ENCODE data around the gene PKD2. TPM values are rescaled to one million over a fixed set of nuclear protein-coding genes. Genes with fewer than 3 reads are reported as not detected.

The PKD2 gene
- total RNA-seq, 1 experiment from 2014 or later, result 21.4 TPM

GRCh38 chr4:87974856-87975462 is 32.5 kb upstream of the PKD2 start (continued):
- TF ChIP-seq ERG (CRISPR knock-in tag; IDR thresholded peaks at IDR 0.05), result no peak
- TF ChIP-seq ZBTB43 (CRISPR knock-in tag; IDR thresholded peaks at IDR 0.05), result no peak
- TF ChIP-seq ZNF232 (CRISPR knock-in tag; IDR thresholded peaks at IDR 0.05), result no peak
- no peak for TF ChIP-seq ZNF396 (CRISPR knock-in tag; IDR thresholded peaks at IDR 0.05; ENCODE audit: borderline replicate concordance)
- no peak for TF ChIP-seq KAT7 (CRISPR knock-in tag; IDR thresholded peaks at IDR 0.05; ENCODE audit: borderline replicate concordance)
- no peak for TF ChIP-seq CREB1 (CRISPR knock-in tag; IDR thresholded peaks at IDR 0.05)

- Mint-ChIP-seq H3K4me1 (peaks cover 51% of the 10 kb centered on the region), H3K9me3 (no peaks in the 10 kb centered on the region), H3K36me3 (no peaks in the 10 kb centered on the region), H3K4me3 (peak within 1 kb of the TSS; percentile 54), H3K27me3 (ENCODE audit: low read depth) (no peaks in the 10 kb centered on the region), H3K27ac (peak within 1 kb of the TSS; percentile 94)
- DNase-seq (ENCODE audit: low spot score) (peak; percentile 63), ATAC-seq (peak; percentile 95)
- POLR2A ChIA-PET, result no interaction called here
- CTCF ChIA-PET, result interaction anchor here (0.9 to 5.1 kb wide), 4 partner anchors 10 to 127 kb away, joined by 3 to 40 read pairs (median 14); no protein-coding TSS in a partner anchor
- no peak for TF ChIP-seq PREB (CRISPR knock-in tag; IDR thresholded peaks at IDR 0.05; ENCODE audit: borderline replicate concordance)
- TF ChIP-seq E2F4 (CRISPR knock-in tag; IDR thresholded peaks at IDR 0.05; ENCODE audit: borderline replicate concordance, low read depth), result no peak
- TF ChIP-seq ZMAT4 (CRISPR knock-in tag; IDR thresholded peaks at IDR 0.05), result no peak
- TF ChIP-seq ZBTB21 (CRISPR knock-in tag; IDR thresholded peaks at IDR 0.05; ENCODE audit: borderline replicate concordance), result no peak
- no peak for TF ChIP-seq ZSCAN18 (CRISPR knock-in tag; IDR thresholded peaks at IDR 0.05)
- no peak for TF ChIP-seq IRF1 (CRISPR knock-in tag; IDR thresholded peaks at IDR 0.05)
- no peak for TF ChIP-seq IRF2 (CRISPR knock-in tag; IDR thresholded peaks at IDR 0.05; ENCODE audit: borderline replicate concordance, low read depth)
- TF ChIP-seq ESRRA (CRISPR knock-in tag; IDR thresholded peaks at IDR 0.05; ENCODE audit: borderline replicate concordance), result no peak
- TF ChIP-seq AR (CRISPR knock-in tag; IDR thresholded peaks at IDR 0.05), result no peak
- TF ChIP-seq ATF1 (CRISPR knock-in tag; IDR thresholded peaks at IDR 0.05), result no peak
- TF ChIP-seq NFE2L1 (CRISPR knock-in tag; IDR thresholded peaks at IDR 0.05), result no peak
- TF ChIP-seq NFYB (CRISPR knock-in tag; conservative IDR thresholded peaks at IDR 0.05; ENCODE audit: low read depth), result no peak
- TF ChIP-seq AFF4 (CRISPR knock-in tag; IDR thresholded peaks at IDR 0.05; ENCODE audit: borderline replicate concordance), result no peak
- TF ChIP-seq ZNF671 (CRISPR knock-in tag; IDR thresholded peaks at IDR 0.05), result no peak
These were observed 32.0 kb upstream of the PKD2 start, which contains the start of gene SPP1 for GRCh38 chr4:87975466-87975865. TSS of gene SPP1 (plus strand) at chr4:87975714. CDS start at chr4:87976896, 1,182 bp downstream.
